RWPE2 (cell line): Measurements from ENCODE around the gene C22orf31.

Experiments
- ATAC-seq: fragments of 200-7000 bp; cut with Tn5 transposase; 3 replicates; pipeline ENCODE4 v1.9.1; 2021; ENCODE audit warnings: low read depth
- DNase-seq: peaks from one replicate; pipeline ENCODE4 v3.0.0-alpha.2; 2020; ENCODE audit warnings: low spot score
- H3K27ac ChIP-seq: fragments of 450-650 bp; 2 replicates; pipeline ENCODE4 v1.5.1; 2017; ENCODE audit warnings: mild to moderate bottlenecking; ENCODE audit not compliant: poor library complexity, severe bottlenecking
- H3K27me3 ChIP-seq: fragments of 250-450 bp; sonication (Bioruptor Pico); 2 replicates; pipeline ENCODE4 v1.5.1; 2021; ENCODE audit warnings: mild to moderate bottlenecking, moderate library complexity; ENCODE audit not compliant: insufficient read depth, poor library complexity, severe bottlenecking
- H3K36me3 ChIP-seq: fragments of 250-450 bp; sonication (Bioruptor Pico); 2 replicates; pipeline ENCODE4 v1.5.1; 2020; ENCODE audit warnings: low read depth, mild to moderate bottlenecking, moderate library complexity
- H3K4me1 ChIP-seq: fragments of 250-450 bp; sonication (Bioruptor Pico); 2 replicates; pipeline ENCODE4 v1.5.1; 2021; ENCODE audit warnings: mild to moderate bottlenecking, moderate library complexity; ENCODE audit not compliant: insufficient read depth, poor library complexity, severe bottlenecking
- H3K4me3 ChIP-seq: fragments of 250-450 bp; sonication (Bioruptor Pico); 2 replicates; pipeline ENCODE4 v1.5.1; 2021; ENCODE audit warnings: mild to moderate bottlenecking, moderate library complexity; ENCODE audit not compliant: severe bottlenecking
- H3K9me3 ChIP-seq: fragments of 250-450 bp; sonication (Bioruptor Pico); 2 replicates; pipeline ENCODE4 v1.5.1; 2021; ENCODE audit warnings: mild to moderate bottlenecking, moderate library complexity; ENCODE audit not compliant: severe bottlenecking
- TF ChIP-seq, protein P1 (sequence below): fragments of 450-650 bp; IDR thresholded peaks from one replicate; pipeline ENCODE4 v1.5.1; 2017; ENCODE audit warnings: mild to moderate bottlenecking, moderate library complexity; ENCODE audit not compliant: poor library complexity, severe bottlenecking

Gene C22orf31

DNA sequence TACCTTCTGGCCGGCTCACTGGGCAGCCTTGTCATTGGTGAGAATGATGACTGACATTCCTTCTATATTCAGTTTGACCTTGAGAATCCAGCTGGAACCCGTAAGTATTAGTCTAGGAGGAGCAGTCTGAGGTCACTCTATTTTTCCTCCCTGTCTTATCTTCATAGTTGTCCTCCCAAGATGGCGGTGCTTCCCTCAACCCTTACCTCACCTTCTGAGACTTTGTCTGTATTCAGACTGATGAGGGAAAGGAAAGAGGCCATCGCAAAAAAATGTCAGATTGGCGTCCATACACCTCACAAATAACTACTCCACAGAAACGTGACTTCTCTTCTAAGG lies 17.2 kb upstream of the C22orf31 start:
- Histone ChIP-seq H3K27me3 (no peaks in the 10 kb centered on the region), H3K27ac (no peak overlapping the region), H3K9me3 (no peaks in the 10 kb centered on the region), H3K4me1 (no peaks in the 10 kb centered on the region), H3K4me3 (no peak overlapping the region), H3K36me3 (no peaks in the 10 kb centered on the region)
- no peak for DNase-seq
- TF ChIP-seq, protein P1, sequence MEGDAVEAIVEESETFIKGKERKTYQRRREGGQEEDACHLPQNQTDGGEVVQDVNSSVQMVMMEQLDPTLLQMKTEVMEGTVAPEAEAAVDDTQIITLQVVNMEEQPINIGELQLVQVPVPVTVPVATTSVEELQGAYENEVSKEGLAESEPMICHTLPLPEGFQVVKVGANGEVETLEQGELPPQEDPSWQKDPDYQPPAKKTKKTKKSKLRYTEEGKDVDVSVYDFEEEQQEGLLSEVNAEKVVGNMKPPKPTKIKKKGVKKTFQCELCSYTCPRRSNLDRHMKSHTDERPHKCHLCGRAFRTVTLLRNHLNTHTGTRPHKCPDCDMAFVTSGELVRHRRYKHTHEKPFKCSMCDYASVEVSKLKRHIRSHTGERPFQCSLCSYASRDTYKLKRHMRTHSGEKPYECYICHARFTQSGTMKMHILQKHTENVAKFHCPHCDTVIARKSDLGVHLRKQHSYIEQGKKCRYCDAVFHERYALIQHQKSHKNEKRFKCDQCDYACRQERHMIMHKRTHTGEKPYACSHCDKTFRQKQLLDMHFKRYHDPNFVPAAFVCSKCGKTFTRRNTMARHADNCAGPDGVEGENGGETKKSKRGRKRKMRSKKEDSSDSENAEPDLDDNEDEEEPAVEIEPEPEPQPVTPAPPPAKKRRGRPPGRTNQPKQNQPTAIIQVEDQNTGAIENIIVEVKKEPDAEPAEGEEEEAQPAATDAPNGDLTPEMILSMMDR: no peak
- ATAC-seq: no peak

DNA sequence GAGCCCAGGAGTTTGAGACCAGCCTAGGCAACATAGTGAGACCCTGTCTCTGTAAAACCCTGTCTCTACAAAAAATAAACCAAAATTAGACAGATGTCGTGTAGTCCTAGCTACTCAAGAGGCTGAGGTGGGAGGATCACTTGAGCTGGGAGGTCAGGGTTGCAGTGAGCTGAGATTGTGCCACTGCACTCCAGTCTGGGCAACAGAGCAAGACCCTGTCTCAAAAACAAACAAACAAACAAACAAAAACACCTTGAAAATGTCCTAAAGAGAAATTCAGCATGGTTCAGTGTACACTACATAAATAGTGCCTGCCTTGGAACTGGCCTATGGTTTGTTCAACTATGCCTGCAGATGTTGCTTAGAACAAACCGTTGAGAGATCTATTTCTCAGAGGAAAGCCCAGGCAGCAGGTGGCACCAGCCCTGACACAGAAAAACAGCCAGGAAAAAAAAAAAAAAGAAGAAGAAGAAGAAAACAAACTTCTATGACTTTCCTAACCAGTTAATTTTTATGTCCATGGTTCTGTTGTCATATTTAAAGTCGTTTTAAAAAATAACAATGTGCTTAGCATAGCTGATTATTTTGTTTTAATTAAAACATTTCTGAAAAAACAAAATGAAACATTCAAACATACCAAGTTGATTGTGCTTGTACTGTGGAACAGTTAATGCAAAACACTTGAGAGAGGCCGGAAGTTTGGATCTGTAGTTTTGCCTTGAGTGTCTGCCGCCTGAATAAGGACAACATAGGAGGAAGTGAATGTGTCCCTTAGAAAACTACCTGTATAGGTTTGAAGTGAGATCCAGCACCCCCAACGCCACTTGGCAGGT lies 16.6 kb upstream of the C22orf31 start:
- Histone ChIP-seq H3K27ac (no peak overlapping the region), H3K4me1 (no peaks in the 10 kb centered on the region), H3K4me3 (no peak overlapping the region), H3K36me3 (no peaks in the 10 kb centered on the region), H3K27me3 (no peaks in the 10 kb centered on the region), H3K9me3 (no peaks in the 10 kb centered on the region)
- no peak for DNase-seq
- TF ChIP-seq, protein P1: no peak
- ATAC-seq: no peak

DNA sequence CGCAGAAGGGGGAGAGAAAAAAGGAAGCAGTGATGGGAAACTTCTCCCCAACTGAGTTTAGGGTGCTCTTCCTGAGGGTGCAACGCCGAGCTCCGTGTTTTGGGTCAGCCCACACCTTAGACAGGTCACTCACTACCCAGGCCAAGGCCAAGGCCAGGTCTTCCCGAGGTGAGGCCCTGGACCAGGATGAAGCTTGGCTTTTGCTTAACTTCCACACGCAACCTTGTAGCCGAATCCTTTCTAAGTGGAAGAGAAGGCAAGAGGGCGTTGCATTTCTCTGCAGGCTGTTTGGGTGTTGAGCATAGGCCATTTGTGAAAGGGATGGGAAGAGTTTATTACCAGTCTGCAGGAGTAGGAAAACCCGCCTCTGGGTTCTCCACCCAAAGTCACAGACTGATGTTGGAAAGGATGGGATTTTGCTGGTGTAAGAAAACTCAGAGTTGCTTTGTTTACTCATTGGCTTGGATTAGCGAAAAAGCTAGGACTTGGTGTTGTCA lies 12.7 kb upstream of the C22orf31 start:
- TF ChIP-seq, protein P1: no peak
- no peak for ATAC-seq

DNA sequence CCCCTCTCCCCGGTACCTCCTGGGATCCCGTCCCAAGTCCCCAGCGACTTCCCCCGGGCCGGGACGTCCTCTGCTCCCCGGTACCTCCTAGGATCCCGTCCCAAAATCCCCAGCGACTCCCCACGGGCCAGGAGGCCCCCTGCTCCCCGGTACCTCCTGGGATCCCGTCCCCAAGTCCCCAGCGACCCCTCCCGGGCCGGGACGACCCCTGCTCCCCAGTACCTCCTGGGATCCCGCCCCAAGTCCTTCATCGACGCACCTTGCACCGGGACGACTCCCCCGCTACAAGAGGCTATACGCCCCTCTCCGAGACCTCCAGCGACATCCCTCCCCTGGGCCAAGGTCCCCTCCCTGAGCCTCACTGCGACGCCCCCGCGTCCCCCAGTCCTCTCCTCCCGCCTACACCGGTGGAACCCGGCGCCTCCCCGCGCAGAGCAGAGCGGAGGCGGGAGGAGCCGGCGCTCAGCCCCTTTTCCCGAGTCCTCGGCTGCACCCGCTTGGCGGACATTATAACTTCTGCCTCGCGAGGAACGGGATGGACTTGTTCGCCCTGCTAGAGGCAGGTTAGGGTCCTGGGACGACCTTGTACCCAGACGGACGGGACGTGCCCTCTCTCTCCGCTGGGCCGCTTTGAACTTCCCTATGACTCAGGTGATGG lies 12.1 kb upstream of the C22orf31 start:
- H3K4me1 ChIP-seq: peaks cover 13% of the 10 kb centered on the region
- peak overlapping the region; percentile 63 for H3K4me3 ChIP-seq
- TF ChIP-seq, protein P1: no peak
- H3K36me3 ChIP-seq: no peaks in the 10 kb centered on the region
- H3K27ac ChIP-seq: no peak overlapping the region
- no peaks in the 10 kb centered on the region for H3K9me3 ChIP-seq
- DNase-seq (no peak), ATAC-seq (peak; percentile 20; the same call in 1 of the 3 replicates)
- no peaks in the 10 kb centered on the region for H3K27me3 ChIP-seq

More for the DNA sequence above, 12.7 kb upstream of the C22orf31 start:
- no peaks in the 10 kb centered on the region for H3K9me3 ChIP-seq
- H3K4me3 ChIP-seq: peak overlapping the region; percentile 63
- H3K27ac ChIP-seq: no peak overlapping the region
- no peaks in the 10 kb centered on the region for H3K27me3 ChIP-seq
- no peak for DNase-seq
- peaks cover 13% of the 10 kb centered on the region for H3K4me1 ChIP-seq
- no peaks in the 10 kb centered on the region for H3K36me3 ChIP-seq
